IPS-20b (cell line): ENCODE results near the gene RAP1B.

Experiments used
- H3K27ac ChIP-seq: one replicate; pipeline ENCODE4 v1.5.1; 2013; ENCODE audit warnings: low read length
- H3K27me3 ChIP-seq: 2 replicates; pipeline ENCODE4 v1.6.1; 2013; ENCODE audit warnings: mild to moderate bottlenecking, low read length, inconsistent platforms; ENCODE audit not compliant: insufficient read depth
- H3K36me3 ChIP-seq: 2 replicates; pipeline ENCODE4 v1.6.1; 2013; ENCODE audit warnings: low read depth, mild to moderate bottlenecking, inconsistent platforms, low read length, moderate library complexity; ENCODE audit not compliant: insufficient read depth
- H3K4me1 ChIP-seq: 2 replicates; pipeline ENCODE4 v1.6.1; 2013; ENCODE audit warnings: mild to moderate bottlenecking, control low read depth, inconsistent platforms, low read length, moderate library complexity; ENCODE audit not compliant: insufficient read depth
- H3K4me3 ChIP-seq: 2 replicates; pipeline ENCODE4 v1.5.1; 2013; ENCODE audit warnings: mild to moderate bottlenecking, low read length, inconsistent platforms
- H3K9ac ChIP-seq: 2 replicates; pipeline ENCODE4 v1.6.1; 2013; ENCODE audit warnings: low read depth, mild to moderate bottlenecking, inconsistent platforms, low read length, moderate library complexity
- H3K9me3 ChIP-seq: 2 replicates; pipeline ENCODE4 v1.6.1; 2013; ENCODE audit warnings: mild to moderate bottlenecking, low read depth, low read length, inconsistent platforms; ENCODE audit not compliant: insufficient read depth

The RAP1B gene

DNA sequence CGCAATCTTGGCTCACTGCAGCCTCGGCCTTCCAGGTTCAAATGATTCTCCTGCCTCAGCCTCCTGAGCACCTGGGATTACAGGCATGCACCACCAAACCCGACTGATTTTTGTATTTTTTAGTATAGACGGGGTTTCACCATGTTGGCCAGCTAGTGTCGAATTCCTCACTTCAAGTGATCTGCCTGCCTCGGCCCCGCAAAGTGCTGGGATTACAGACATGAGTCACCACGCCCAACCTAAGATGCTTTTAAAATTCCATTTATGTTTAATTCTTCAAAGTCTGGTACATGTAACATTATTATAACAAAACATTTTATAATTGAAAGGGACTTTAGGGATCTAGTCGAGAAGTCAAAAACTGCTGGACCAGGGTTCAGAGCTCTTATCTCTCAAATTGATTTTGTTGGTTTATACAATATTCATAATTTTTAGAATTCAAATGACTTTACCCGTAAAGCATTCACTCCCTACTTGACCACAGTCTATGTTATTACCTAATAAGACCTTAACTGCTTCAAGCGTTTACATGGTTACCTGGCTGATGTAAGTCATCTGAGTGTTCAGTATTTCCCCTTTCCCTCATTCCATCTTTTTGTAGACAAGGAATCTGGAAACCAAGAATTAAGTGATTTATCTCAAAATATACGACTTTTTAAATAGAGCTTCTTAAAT, 28.2 kb downstream of the RAP1B start:
- no peak overlapping the region for H3K27ac ChIP-seq
- no peaks in the 10 kb centered on the region for H3K27me3 ChIP-seq
- no peak overlapping the region for H3K9ac ChIP-seq
- no peaks in the 10 kb centered on the region; the same call in 1 of the 2 replicates for H3K36me3 ChIP-seq
- no peaks in the 10 kb centered on the region for H3K9me3 ChIP-seq
- no peaks in the 10 kb centered on the region for H3K4me1 ChIP-seq
- H3K4me3 ChIP-seq: no peak overlapping the region

GRCh38 chr12:68639396-68639767, 28.7 kb downstream of the RAP1B start:
- H3K4me3 ChIP-seq: no peak overlapping the region
- no peaks in the 10 kb centered on the region for H3K27me3 ChIP-seq
- H3K4me1 ChIP-seq: no peaks in the 10 kb centered on the region
- H3K27ac ChIP-seq: no peak overlapping the region
- no peaks in the 10 kb centered on the region for H3K9me3 ChIP-seq
- H3K9ac ChIP-seq: no peak overlapping the region
- H3K36me3 ChIP-seq: no peaks in the 10 kb centered on the region; the same call in 1 of the 2 replicates

GRCh38 chr12:68641138-68641537, 30.4 kb downstream of the RAP1B start:
- Histone ChIP-seq H3K36me3 (no peaks in the 10 kb centered on the region; the same call in 1 of the 2 replicates), H3K9ac (no peak overlapping the region), H3K4me1 (no peaks in the 10 kb centered on the region), H3K27me3 (no peaks in the 10 kb centered on the region), H3K9me3 (no peaks in the 10 kb centered on the region), H3K4me3 (no peak overlapping the region), H3K27ac (no peak overlapping the region)

DNA sequence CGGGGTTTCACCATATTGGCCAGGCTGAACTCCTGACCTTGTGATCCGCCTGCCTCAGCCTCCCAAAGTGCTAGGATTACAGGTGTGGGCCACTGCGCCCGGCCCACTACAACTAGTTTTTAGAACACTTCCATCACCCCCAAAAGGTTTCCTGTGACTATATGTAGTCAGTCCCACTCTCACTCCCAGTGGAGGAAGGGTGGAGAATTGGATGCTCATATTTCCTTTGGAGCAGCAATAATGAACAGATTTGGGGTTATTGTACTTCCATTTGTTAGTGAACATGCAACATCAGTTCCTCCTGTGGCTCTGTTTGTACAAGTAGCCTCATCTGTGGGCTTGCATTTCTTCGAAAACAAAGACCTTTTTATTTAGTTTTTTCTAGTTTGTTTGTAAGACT, 35.8 kb downstream of the RAP1B start:
- H3K27me3 ChIP-seq: no peaks in the 10 kb centered on the region
- H3K9me3 ChIP-seq: no peaks in the 10 kb centered on the region
- no peak overlapping the region for H3K9ac ChIP-seq
- H3K4me3 ChIP-seq: no peak overlapping the region
- H3K4me1 ChIP-seq: no peaks in the 10 kb centered on the region
- no peak overlapping the region for H3K27ac ChIP-seq
- H3K36me3 ChIP-seq: peaks cover 20% of the 10 kb centered on the region

- Histone ChIP-seq H3K27ac (no peak overlapping the region), H3K27me3 (no peaks in the 10 kb centered on the region), H3K36me3 (peaks cover 31% of the 10 kb centered on the region), H3K4me3 (no peak overlapping the region), H3K4me1 (no peaks in the 10 kb centered on the region), H3K9me3 (no peaks in the 10 kb centered on the region), H3K9ac (no peak overlapping the region)
Observed at GRCh38 chr12:68647507-68647906, 36.8 kb downstream of the RAP1B start.

- Histone ChIP-seq H3K4me1 (no peaks in the 10 kb centered on the region), H3K27me3 (no peaks in the 10 kb centered on the region), H3K27ac (no peak overlapping the region), H3K9me3 (no peaks in the 10 kb centered on the region), H3K9ac (no peak overlapping the region), H3K4me3 (no peak overlapping the region), H3K36me3 (peaks cover 37% of the 10 kb centered on the region)
Observed at GRCh38 chr12:68648179-68648578, 37.5 kb downstream of the RAP1B start.

DNA sequence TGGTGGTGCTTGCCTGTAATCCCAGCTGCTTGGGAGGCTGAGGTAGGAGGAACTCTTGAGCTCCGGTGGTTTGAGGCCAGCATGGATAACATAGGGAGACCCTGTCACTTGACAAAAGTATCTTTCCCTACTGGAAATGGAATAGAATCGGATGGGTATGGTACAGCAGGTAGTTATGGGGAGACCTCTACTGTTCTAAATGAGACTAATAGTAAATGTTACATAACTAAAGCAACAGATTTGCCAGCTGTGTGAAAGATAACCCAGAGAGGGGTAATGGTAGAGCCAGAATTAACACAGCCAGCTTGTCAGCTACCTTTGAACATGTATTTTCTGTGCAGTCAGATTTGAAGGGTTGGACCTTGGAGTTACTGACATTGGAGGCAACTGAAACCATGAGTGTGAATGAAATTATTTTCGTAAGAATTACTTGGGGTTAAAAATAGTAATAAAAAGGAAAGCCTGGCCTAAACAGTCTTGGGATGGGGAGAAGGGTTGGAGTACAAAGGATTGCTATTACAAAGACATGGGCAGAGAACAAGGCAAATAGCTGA, 54.4 kb downstream of the RAP1B start:
- no peaks in the 10 kb centered on the region; the same call in 1 of the 2 replicates for H3K4me1 ChIP-seq
- H3K27ac ChIP-seq: no peak overlapping the region

DNA sequence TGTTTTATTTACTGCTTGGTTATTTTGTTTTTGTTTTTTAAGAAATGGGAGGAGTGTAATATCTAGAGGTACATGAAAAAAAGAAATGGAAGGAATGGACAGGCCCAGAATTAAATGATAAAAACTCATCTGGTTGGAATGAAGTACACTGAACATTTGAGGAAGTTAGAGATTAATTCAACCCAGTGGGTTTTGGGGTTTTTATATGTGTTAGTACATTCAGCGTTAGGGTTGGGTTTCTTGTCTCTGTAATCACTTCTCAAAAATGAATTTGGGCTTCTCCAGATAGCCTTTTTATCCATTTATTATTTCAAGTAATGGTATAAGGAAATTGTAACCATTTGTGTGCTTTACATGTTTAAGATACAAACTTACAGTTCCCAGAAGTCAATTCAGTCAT, 56.6 kb downstream of the RAP1B start:
- no peak overlapping the region for H3K9ac ChIP-seq
- no peak overlapping the region for H3K4me3 ChIP-seq
- no peaks in the 10 kb centered on the region; the same call in 1 of the 2 replicates for H3K4me1 ChIP-seq
- H3K27ac ChIP-seq: no peak overlapping the region
- no peaks in the 10 kb centered on the region for H3K36me3 ChIP-seq
- no peaks in the 10 kb centered on the region for H3K9me3 ChIP-seq
- no peaks in the 10 kb centered on the region for H3K27me3 ChIP-seq

More for the DNA sequence above, 54.4 kb downstream of the RAP1B start:
- Histone ChIP-seq H3K27me3 (no peaks in the 10 kb centered on the region), H3K4me3 (no peak overlapping the region), H3K9me3 (no peaks in the 10 kb centered on the region), H3K36me3 (peaks cover 14% of the 10 kb centered on the region), H3K9ac (no peak overlapping the region)

DNA sequence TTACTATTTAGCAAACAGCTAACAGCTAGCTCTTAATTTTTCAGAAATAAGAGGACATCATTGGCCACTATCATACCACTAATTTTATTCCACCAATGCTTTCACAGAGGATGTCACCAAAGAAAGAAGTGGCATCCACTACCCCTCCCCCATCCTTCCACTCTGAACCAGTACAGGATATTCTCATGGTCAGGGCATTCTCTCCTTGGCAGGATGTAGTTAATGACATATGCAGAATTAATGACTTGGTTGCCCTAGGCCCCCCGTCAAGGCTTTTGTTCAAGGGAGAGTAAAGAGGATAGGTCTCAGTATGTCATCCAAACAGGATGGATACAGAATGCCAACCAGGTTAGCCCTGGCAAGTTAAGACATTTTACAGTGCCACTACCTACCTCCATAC, 57.2 kb downstream of the RAP1B start:
- no peaks in the 10 kb centered on the region; the same call in 1 of the 2 replicates for H3K4me1 ChIP-seq
- no peaks in the 10 kb centered on the region for H3K9me3 ChIP-seq
- H3K36me3 ChIP-seq: no peaks in the 10 kb centered on the region
- no peak overlapping the region for H3K9ac ChIP-seq
- no peaks in the 10 kb centered on the region for H3K27me3 ChIP-seq
- H3K4me3 ChIP-seq: no peak overlapping the region
- no peak overlapping the region for H3K27ac ChIP-seq

- H3K4me1 ChIP-seq: no peaks in the 10 kb centered on the region; the same call in none of the 2 replicates
- no peak overlapping the region for H3K27ac ChIP-seq
- H3K27me3 ChIP-seq: no peaks in the 10 kb centered on the region
- H3K4me3 ChIP-seq: no peak overlapping the region
- no peaks in the 10 kb centered on the region for H3K9me3 ChIP-seq
- H3K9ac ChIP-seq: no peak overlapping the region
- no peaks in the 10 kb centered on the region for H3K36me3 ChIP-seq
Observed at GRCh38 chr12:68671179-68671578, 60.5 kb downstream of the RAP1B start.

DNA sequence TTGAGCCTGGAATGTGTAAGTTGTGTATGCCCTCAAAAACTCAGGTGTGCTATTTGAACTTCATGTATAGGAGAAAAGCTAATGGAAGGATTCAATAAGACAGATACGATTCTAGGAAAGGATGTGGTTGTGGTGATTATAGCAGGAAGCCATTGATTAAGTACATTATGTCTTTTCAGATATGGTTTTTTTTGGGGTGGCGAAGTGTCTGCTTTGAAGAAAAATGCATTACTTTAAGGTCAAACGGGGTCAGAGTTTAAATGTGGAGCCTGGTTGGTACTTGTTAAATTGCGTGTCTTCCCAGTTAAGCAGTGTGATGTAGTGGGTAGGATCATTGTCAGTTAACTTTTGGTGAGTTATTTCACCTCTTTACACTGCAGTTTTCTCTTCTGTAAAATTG, 63.1 kb downstream of the RAP1B start:
- Histone ChIP-seq H3K27ac (no peak overlapping the region), H3K36me3 (no peaks in the 10 kb centered on the region), H3K9ac (no peak overlapping the region), H3K4me1 (no peaks in the 10 kb centered on the region; the same call in 1 of the 2 replicates), H3K27me3 (no peaks in the 10 kb centered on the region), H3K4me3 (no peak overlapping the region), H3K9me3 (no peaks in the 10 kb centered on the region)

DNA sequence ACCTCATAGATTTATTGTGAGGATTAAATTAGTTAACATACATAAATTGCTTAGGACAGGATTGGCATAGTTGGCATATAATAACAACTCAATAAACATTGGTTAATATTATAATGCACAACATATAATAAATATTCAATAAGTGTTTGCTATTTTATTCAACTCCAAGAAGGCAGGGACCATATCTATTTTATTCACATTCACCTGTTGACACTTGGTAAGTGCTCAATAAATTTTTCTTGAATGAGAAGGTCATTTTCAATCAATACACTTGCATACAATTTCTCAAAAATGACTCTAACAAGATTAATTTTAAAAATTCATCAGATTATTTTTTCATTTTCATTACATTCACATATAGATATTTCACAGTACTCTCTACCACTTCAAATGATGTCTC, 63.7 kb downstream of the RAP1B start:
- Histone ChIP-seq H3K4me1 (no peaks in the 10 kb centered on the region; the same call in 1 of the 2 replicates), H3K27me3 (no peaks in the 10 kb centered on the region), H3K9me3 (no peaks in the 10 kb centered on the region), H3K9ac (no peak overlapping the region), H3K27ac (no peak overlapping the region), H3K36me3 (no peaks in the 10 kb centered on the region), H3K4me3 (no peak overlapping the region)
